Kidney capillary endothelial cell (primary cell): ENCODE data around the gene MRPS17.

ENCODE experiments used
- DNase-seq: peaks from one replicate; pipeline ENCODE4 v3.0.0-alpha.2; 2018; ENCODE audit warnings: low spot score

Gene MRPS17

GRCh38 chr7:55970978-55971377, 19.3 kb downstream of the MRPS17 start:
- DNase-seq, result no peak

GRCh38 chr7:55973747-55974250, 22.1 kb downstream of the MRPS17 start:
- DNase-seq, result no peak

- no peak for DNase-seq
Measured at GRCh38 chr7:55975988-55976633, 24.4 kb downstream of the MRPS17 start.

- no peak for DNase-seq
Measured at GRCh38 chr7:55977831-55978230, 26.2 kb downstream of the MRPS17 start.

GRCh38 chr7:55980266-55980665, 28.6 kb downstream of the MRPS17 start:
- DNase-seq, result no peak

GRCh38 chr7:55983537-55983936, 31.9 kb downstream of the MRPS17 start:
- DNase-seq, result no peak

GRCh38 chr7:55992346-55992745, 40.7 kb downstream of the MRPS17 start:
- peak; percentile 24 for DNase-seq

- no peak for DNase-seq
Measured at GRCh38 chr7:55996856-55997500, 45.3 kb downstream of the MRPS17 start.

GRCh38 chr7:56003749-56004148, 52.1 kb downstream of the MRPS17 start:
- DNase-seq, result no peak
